Measurements from ENCODE around the gene MELTF.

MELTF gene

GRCh38 chr3:197027151-197027895 lies 2.3 kb downstream of the MELTF start:
- DNase-seq (ENCODE audit: low read depth in 3 of 3): no peak

- no peak for DNase-seq (ENCODE audit: low read depth in 3 of 3)
Observed at GRCh38 chr3:197026481-197026866, 3.1 kb downstream of the MELTF start.

- DNase-seq (ENCODE audit: low read depth in 3 of 3): no peak
Observed at GRCh38 chr3:197025736-197026480, 3.7 kb downstream of the MELTF start.

- no peak for DNase-seq (ENCODE audit: low read depth in 3 of 3)
Observed at GRCh38 chr3:197024881-197025735, 4.5 kb downstream of the MELTF start.

GRCh38 chr3:197023998-197024651 lies 5.5 kb downstream of the MELTF start:
- no peak for DNase-seq (ENCODE audit: low read depth in 3 of 3)

GRCh38 chr3:197023241-197023997 lies 6.2 kb downstream of the MELTF start:
- DNase-seq (ENCODE audit: low read depth in 3 of 3): no peak

GRCh38 chr3:197022405-197023231 lies 7.0 kb downstream of the MELTF start:
- DNase-seq (ENCODE audit: low read depth in 3 of 3): no peak

GRCh38 chr3:197021729-197022404 lies 7.8 kb downstream of the MELTF start:
- DNase-seq (ENCODE audit: low read depth in 3 of 3): no peak

GRCh38 chr3:197021231-197021630 lies 8.4 kb downstream of the MELTF start:
- no peak for DNase-seq (ENCODE audit: low read depth in 3 of 3)

- no peak for DNase-seq (ENCODE audit: low read depth in 3 of 3)
Observed at GRCh38 chr3:197019535-197019934, 10.1 kb downstream of the MELTF start.

GRCh38 chr3:197019021-197019420 lies 10.6 kb downstream of the MELTF start:
- DNase-seq (ENCODE audit: low read depth in 3 of 3): no peak

GRCh38 chr3:197017003-197017402 lies 12.6 kb downstream of the MELTF start:
- DNase-seq (ENCODE audit: low read depth in 3 of 3): no peak

GRCh38 chr3:197015790-197016736 lies 13.6 kb downstream of the MELTF start:
- no peak for DNase-seq (ENCODE audit: low read depth in 3 of 3)

GRCh38 chr3:197014942-197015575 lies 14.6 kb downstream of the MELTF start:
- DNase-seq (ENCODE audit: low read depth in 3 of 3): no peak

- DNase-seq (ENCODE audit: low read depth in 3 of 3): no peak
Observed at GRCh38 chr3:197014024-197014423, 15.6 kb downstream of the MELTF start.

GRCh38 chr3:197012540-197012883 lies 17.1 kb downstream of the MELTF start:
- DNase-seq (ENCODE audit: low read depth in 3 of 3): no peak

- no peak for DNase-seq (ENCODE audit: low read depth in 3 of 3)
Observed at GRCh38 chr3:197011780-197012539, 17.7 kb downstream of the MELTF start.
